Keratinocyte (primary cell): ENCODE results near the gene ZSCAN18. TPM values are rescaled to one million over a fixed set of nuclear protein-coding genes. Genes with fewer than 3 reads are reported as not detected.

Experiments used
- DNase-seq: peaks from one replicate; pipeline ENCODE4 v3.0.0-alpha.2; 2011; ENCODE audit warnings: low read depth, missing footprints, low spot score
- FAIRE-seq: peaks from 2 replicates; lab custom pipeline; 2011; peaks lifted over from hg19 to GRCh38; lab: Jason Lieb, UNC
- H2AFZ ChIP-seq: 2 replicates; pipeline ENCODE4 v1.6.0; 2012; ENCODE audit warnings: low read length, control low read depth, inconsistent platforms; ENCODE audit not compliant: control insufficient read depth
- H3K27ac ChIP-seq: 2 replicates; pipeline ENCODE4 v1.5.1; 2011; ENCODE audit warnings: low read length; ENCODE audit not compliant: control insufficient read depth, insufficient read depth
- H3K27me3 ChIP-seq: 3 replicates; pipeline ENCODE4 v1.6.0; 2011; ENCODE audit warnings: low read length; ENCODE audit not compliant: control insufficient read depth, insufficient read depth; ENCODE audit errors: extremely low read depth
- H3K36me3 ChIP-seq, 2 experiments: 2 replicates in 1 of 2; 3 replicates in 1 of 2; pipeline ENCODE4 v1.5.1; 2011; ENCODE audit warnings: low read length in 2 of 2, mild to moderate bottlenecking in 1 of 2; ENCODE audit not compliant: control insufficient read depth in 2 of 2, insufficient read depth in 2 of 2; ENCODE audit errors: extremely low read depth in 1 of 2
- H3K4me1 ChIP-seq: 3 replicates; pipeline ENCODE4 v1.5.1; 2011; ENCODE audit warnings: low read length; ENCODE audit not compliant: control insufficient read depth, insufficient read depth; ENCODE audit errors: extremely low read depth
- H3K4me2 ChIP-seq: 3 replicates; pipeline ENCODE4 v1.6.0; 2011; ENCODE audit warnings: low read depth, low read length; ENCODE audit not compliant: control insufficient read depth, insufficient read depth; ENCODE audit errors: extremely low read depth
- H3K4me3 ChIP-seq, 3 experiments: fragments of 200-600 bp in 1 of 3; sonication (generic) in 1 of 3; 2 replicates in 2 of 3; 3 replicates in 1 of 3; pipeline ENCODE4 v1.5.1; 2011 to 2016; ENCODE audit warnings: low read length in 3 of 3, mild to moderate bottlenecking in 3 of 3, control low read depth in 2 of 3, inconsistent platforms in 1 of 3, low read depth in 1 of 3, mixed read lengths in 1 of 3, mixed run types in 1 of 3, moderate library complexity in 1 of 3; ENCODE audit not compliant: control insufficient read depth in 2 of 3, insufficient read depth in 2 of 3; ENCODE audit errors: extremely low read depth in 1 of 3
- H3K79me2 ChIP-seq: 2 replicates; pipeline ENCODE4 v1.6.0; 2012; ENCODE audit warnings: low read length; ENCODE audit not compliant: control insufficient read depth, insufficient read depth
- H3K9ac ChIP-seq: 3 replicates; pipeline ENCODE4 v1.6.0; 2011; ENCODE audit warnings: low read length; ENCODE audit not compliant: control insufficient read depth, insufficient read depth; ENCODE audit errors: extremely low read depth
- H3K9me1 ChIP-seq: 3 replicates; pipeline ENCODE4 v1.6.0; 2011; ENCODE audit warnings: low read length; ENCODE audit not compliant: control insufficient read depth, insufficient read depth; ENCODE audit errors: extremely low read depth
- H3K9me3 ChIP-seq: 2 replicates; pipeline ENCODE4 v1.5.1; 2012; ENCODE audit warnings: low read depth, low read length; ENCODE audit not compliant: control insufficient read depth
- H4K20me1 ChIP-seq: 3 replicates; pipeline ENCODE4 v1.6.0; 2011; ENCODE audit warnings: low read length; ENCODE audit not compliant: control insufficient read depth, insufficient read depth; ENCODE audit errors: extremely low read depth
- CTCF ChIP-seq, 3 experiments: IDR thresholded peaks in 1 of 3; conservative IDR thresholded peaks in 1 of 3; optimal IDR thresholded peaks in 1 of 3; 2 replicates in 2 of 3; 3 replicates in 1 of 3; pipeline versions ENCODE3 to v1.5.1; 2011; ENCODE audit warnings: low read length in 3 of 3, mild to moderate bottlenecking in 3 of 3, moderate library complexity in 2 of 3, control low read depth in 1 of 3, inconsistent platforms in 1 of 3; ENCODE audit not compliant: insufficient read depth in 2 of 3; ENCODE audit errors: extremely low read depth in 1 of 3
- EZH2 ChIP-seq: IDR thresholded peaks from one replicate; pipeline ENCODE4 v1.6.1; 2012; ENCODE audit warnings: inconsistent platforms, mild to moderate bottlenecking, low read length, moderate library complexity
- dilution Hi-C: fragments of 300-500 bp; cut with MboI; formaldehyde crosslinking; loops from one replicate; pipeline ENCODE4 v1.7.0; 2020; ENCODE audit warnings: low sequenced_read_pairs; ENCODE audit not compliant: extremely low pct_ligation_motif_present
- polyA plus RNA-seq, 5 experiments: library from polyadenylated mRNA; depleted of rRNA in 3 of 5; stranded (reverse) in 3 of 5; stranded (forward) in 1 of 5; unstranded in 1 of 5; fragments of >200 nt; gene quantifications; 1 replicate in 1 of 5; 2 replicates in 3 of 5; 3 replicates in 1 of 5; pipeline versions ENCODE4 v1.2.1 to v1.2.3, GENCODE V29; 2011 to 2012; ENCODE audit warnings: missing spikeins in 2 of 5, low read depth in 1 of 5, low replicate concordance in 1 of 5

The ZSCAN18 gene
- polyA plus RNA-seq, 1 donor (not counting 4 experiments of a cell fraction or from before 2014, with no cell fraction given) = 16.1 TPM

GRCh38 chr19:58067240-58067912 lies 30.7 kb downstream of the ZSCAN18 start:
- no peak for FAIRE-seq
- H3K27ac ChIP-seq = no peak overlapping the region
- H4K20me1 ChIP-seq = no peaks in the 10 kb centered on the region
- H3K9ac ChIP-seq = no peak overlapping the region
- TF ChIP-seq CTCF (optimal IDR thresholded peaks at IDR 0.05 in 1 of 3, IDR thresholded peaks at IDR 0.05 in 1 of 3, conservative IDR thresholded peaks at IDR 0.05 in 1 of 3; ENCODE audit: extremely low read depth in 1 of 3, insufficient read depth in 2 of 3, low read length in 3 of 3) (no peak), EZH2 (no peak)
- peaks cover 31% of the 10 kb centered on the region for H3K9me3 ChIP-seq
- no peaks in the 10 kb centered on the region for H3K27me3 ChIP-seq
- DNase-seq = no peak
- H3K36me3 ChIP-seq = peaks cover 0 to 1% of the 10 kb centered on the region in 2 experiments
- no peak overlapping the region for H3K4me2 ChIP-seq
- H2AFZ ChIP-seq = no peak overlapping the region
- H3K79me2 ChIP-seq = no peaks in the 10 kb centered on the region
- no peaks in the 10 kb centered on the region for H3K9me1 ChIP-seq
- no peaks in the 10 kb centered on the region for H3K4me1 ChIP-seq
- no peak overlapping the region for H3K4me3 ChIP-seq
- dilution Hi-C loops = no loop called here

- Histone ChIP-seq H3K9ac (no peak overlapping the region), H3K4me1 (no peaks in the 10 kb centered on the region), H3K27me3 (no peaks in the 10 kb centered on the region), H2AFZ (no peak overlapping the region), H3K4me2 (no peak overlapping the region), H3K4me3 (no peak overlapping the region), H3K79me2 (no peaks in the 10 kb centered on the region), H3K9me3 (peaks cover 33% of the 10 kb centered on the region), H4K20me1 (no peaks in the 10 kb centered on the region), H3K36me3 (peaks cover 0 to 1% of the 10 kb centered on the region in 2 experiments), H3K9me1 (no peaks in the 10 kb centered on the region), H3K27ac (no peak overlapping the region)
- no peak for TF ChIP-seq CTCF (optimal IDR thresholded peaks at IDR 0.05 in 1 of 3, IDR thresholded peaks at IDR 0.05 in 1 of 3, conservative IDR thresholded peaks at IDR 0.05 in 1 of 3; ENCODE audit: extremely low read depth in 1 of 3, insufficient read depth in 2 of 3, low read length in 3 of 3)
- no peak for TF ChIP-seq EZH2
- FAIRE-seq (no peak), DNase-seq (no peak)
- dilution Hi-C loops = no loop called here
Observed at GRCh38 chr19:58063712-58064111, 34.3 kb downstream of the ZSCAN18 start.
